GM23338 (cell line): Measurements from ENCODE around the gene P2RX7. TPM values are rescaled to one million over a fixed set of nuclear protein-coding genes. Genes with fewer than 3 reads are reported as not detected.

Experiments
- ATAC-seq: fragments of 200-7000 bp; cut with Tn5 transposase; 3 replicates; pipeline ENCODE4 v1.9.1; 2020
- DNase-seq: peaks from one replicate; pipeline ENCODE4 v3.0.0-alpha.2; 2015; ENCODE audit warnings: low spot score
- H2AFZ ChIP-seq: fragments of 200-600 bp; sonication (generic); 2 replicates; pipeline ENCODE4 v1.8.0; 2016; ENCODE audit warnings: antibody characterized with exemption, mild to moderate bottlenecking, moderate library complexity
- H3F3A ChIP-seq: fragments of 200-600 bp; sonication (generic); replicated peaks from 2 replicates; pipeline ENCODE4 v1.8.0; 2017; ENCODE audit warnings: antibody characterized with exemption, mixed run types, low read depth
- H3K27ac ChIP-seq: fragments of 200-600 bp; sonication (generic); 2 replicates; pipeline ENCODE4 v1.6.1; 2016; ENCODE audit warnings: low read depth
- H3K27me3 ChIP-seq: fragments of 200-600 bp; sonication (generic); 2 replicates; pipeline ENCODE4 v1.8.0; 2016; ENCODE audit warnings: mild to moderate bottlenecking, mixed run types, moderate library complexity; ENCODE audit not compliant: insufficient read depth
- H3K36me3 ChIP-seq: fragments of 200-600 bp; sonication (generic); 2 replicates; pipeline ENCODE4 v1.8.0; 2016; ENCODE audit warnings: mild to moderate bottlenecking; ENCODE audit not compliant: insufficient read depth
- H3K4me1 ChIP-seq: fragments of 200-600 bp; sonication (generic); 2 replicates; pipeline ENCODE4 v1.8.0; 2016; ENCODE audit warnings: mild to moderate bottlenecking, moderate library complexity; ENCODE audit not compliant: insufficient read depth
- H3K4me2 ChIP-seq: fragments of 200-600 bp; sonication (generic); 2 replicates; pipeline ENCODE4 v1.7.1; 2017; ENCODE audit warnings: mixed run types
- H3K4me3 ChIP-seq: fragments of 200-600 bp; sonication (generic); 2 replicates; pipeline ENCODE4 v1.6.1; 2016; ENCODE audit warnings: mixed run types
- H3K79me2 ChIP-seq: fragments of 200-600 bp; sonication (generic); replicated peaks from 2 replicates; pipeline ENCODE4 v1.8.0; 2017; ENCODE audit warnings: mild to moderate bottlenecking; ENCODE audit not compliant: insufficient read depth
- H3K9me2 ChIP-seq: fragments of 200-600 bp; sonication (generic); 2 replicates; pipeline ENCODE4 v1.8.0; 2017; ENCODE audit not compliant: insufficient read depth
- H4K20me1 ChIP-seq: fragments of 200-600 bp; sonication (generic); replicated peaks from 2 replicates; pipeline ENCODE4 v1.8.0; 2017; ENCODE audit warnings: mild to moderate bottlenecking; ENCODE audit not compliant: insufficient read depth
- H3K27ac Mint-ChIP-seq: 2 replicates; pipeline ENCODE4 v1.8.0; 2020; ENCODE audit warnings: inconsistent platforms, mild to moderate bottlenecking, moderate library complexity, mixed read lengths
- H3K27me3 Mint-ChIP-seq: 3 replicates; pipeline ENCODE4 v1.8.0; 2022; ENCODE audit warnings: low read depth, mild to moderate bottlenecking, moderate library complexity, mixed read lengths, inconsistent platforms; ENCODE audit not compliant: insufficient read depth, poor library complexity
- H3K36me3 Mint-ChIP-seq: 3 replicates; pipeline ENCODE4 v1.8.0; 2021; ENCODE audit warnings: low read depth, mild to moderate bottlenecking, inconsistent platforms, moderate library complexity, mixed read lengths
- H3K4me1 Mint-ChIP-seq: 3 replicates; pipeline ENCODE4 v1.8.0; 2020; ENCODE audit warnings: mild to moderate bottlenecking, inconsistent platforms, mixed read lengths
- H3K4me3 Mint-ChIP-seq: 3 replicates; pipeline ENCODE4 v1.8.0; 2021; ENCODE audit warnings: moderate library complexity, mild to moderate bottlenecking, inconsistent platforms, mixed read lengths
- H3K9me3 Mint-ChIP-seq: 3 replicates; pipeline ENCODE4 v1.8.0; 2020; ENCODE audit warnings: moderate library complexity, mild to moderate bottlenecking, inconsistent platforms, mixed read lengths
- CREB1 ChIP-seq: fragments of 250-450 bp; sonication (Bioruptor Pico); IDR thresholded peaks from 2 replicates; pipeline ENCODE4 v1.5.0; 2020; ENCODE audit warnings: low read depth, mild to moderate bottlenecking, moderate library complexity
- EZH2phosphoT487 ChIP-seq: fragments of 200-600 bp; sonication (generic); IDR thresholded peaks from one replicate; pipeline ENCODE4 v1.8.1; 2018; ENCODE audit warnings: antibody characterized with exemption; ENCODE audit not compliant: unreplicated experiment
- JUNB ChIP-seq: IDR thresholded peaks from one replicate; pipeline ENCODE4 v1.6.1; 2016; ENCODE audit warnings: antibody characterized with exemption; ENCODE audit not compliant: unreplicated experiment
- NANOG ChIP-seq: IDR thresholded peaks from 2 replicates; pipeline ENCODE4 v1.6.1; 2016; ENCODE audit warnings: antibody characterized with exemption, borderline replicate concordance
- POLR2AphosphoS5 ChIP-seq: IDR thresholded peaks from 2 replicates; pipeline ENCODE4 v1.6.1; 2016; ENCODE audit warnings: antibody characterized with exemption, low read depth
- REST ChIP-seq: IDR thresholded peaks from one replicate; pipeline ENCODE4 v1.6.1; 2018; ENCODE audit warnings: antibody characterized with exemption; ENCODE audit not compliant: unreplicated experiment
- STAT1 ChIP-seq: IDR thresholded peaks from one replicate; pipeline ENCODE4 v1.6.1; 2016; ENCODE audit warnings: antibody characterized with exemption; ENCODE audit not compliant: unreplicated experiment
- ZNF114 ChIP-seq: fragments of 250-450 bp; sonication (Bioruptor Pico); IDR thresholded peaks from 2 replicates; pipeline ENCODE4 v1.5.0; 2020; ENCODE audit warnings: mild to moderate bottlenecking, moderate library complexity
- ZNF331 ChIP-seq: fragments of 250-450 bp; sonication (Bioruptor Pico); IDR thresholded peaks from 2 replicates; pipeline ENCODE4 v1.5.0; 2020; ENCODE audit warnings: low read depth, mild to moderate bottlenecking, moderate library complexity
- ZNF462 ChIP-seq: fragments of 250-450 bp; sonication (Bioruptor Pico); IDR thresholded peaks from 2 replicates; pipeline ENCODE4 v1.5.0; 2020; ENCODE audit warnings: mild to moderate bottlenecking, moderate library complexity
- polyA plus RNA-seq: library from polyadenylated mRNA; unstranded; fragments of >200 nt; fragmentation: Nextera tagmentation; extraction: Ambion mirVana; gene quantifications from 2 replicates; pipeline ENCODE4 v1.2.1, GENCODE V29; 2016
- total RNA-seq: library from RNA; depleted of rRNA; stranded (reverse); fragments of >200 nt; shearing (Covaris generic); gene quantifications from 2 replicates; pipeline ENCODE4 v1.2.3, GENCODE V29; 2014

Gene P2RX7
- total and polyA plus RNA-seq, 2 experiments from 2014 or later = 0.24 to 0.48 TPM

GRCh38 chr12:121099779-121100178 lies 32.9 kb upstream of the P2RX7 start:
- Histone ChIP-seq H3K4me2 (no peak overlapping the region), H3K9me2 (no peaks in the 10 kb centered on the region), H3K4me3 (no peak overlapping the region), H3K79me2 (no peaks in the 10 kb centered on the region), H3K36me3 (no peaks in the 10 kb centered on the region), H3K27me3 (peaks cover 9% of the 10 kb centered on the region), H3K4me1 (no peaks in the 10 kb centered on the region), H3K27ac (no peak overlapping the region), H3F3A (no peaks in the 10 kb centered on the region), H2AFZ (no peak overlapping the region), H4K20me1 (no peaks in the 10 kb centered on the region)
- Mint-ChIP-seq H3K27ac (no peak overlapping the region), H3K27me3 (peaks cover 12% of the 10 kb centered on the region), H3K36me3 (no peaks in the 10 kb centered on the region), H3K4me3 (no peak overlapping the region), H3K9me3 (peaks cover 15% of the 10 kb centered on the region), H3K4me1 (peaks cover 6% of the 10 kb centered on the region)
- DNase-seq (no peak), ATAC-seq (no peak)
- no peak for TF ChIP-seq NANOG
- no peak for TF ChIP-seq ZNF462 (CRISPR knock-in tag)
- TF ChIP-seq JUNB = no peak
- no peak for TF ChIP-seq EZH2phosphoT487
- TF ChIP-seq POLR2AphosphoS5 = no peak
- TF ChIP-seq ZNF114 (CRISPR knock-in tag) = no peak
- no peak for TF ChIP-seq CREB1 (CRISPR knock-in tag)
- TF ChIP-seq REST = no peak
- TF ChIP-seq STAT1 = no peak
- TF ChIP-seq ZNF331 (CRISPR knock-in tag) = no peak
